ENCODE results near the gene COX8A.
A peak's percentile ranks its signal among the peaks of the same experiment; 100 is the strongest.

COX8A gene

DNA sequence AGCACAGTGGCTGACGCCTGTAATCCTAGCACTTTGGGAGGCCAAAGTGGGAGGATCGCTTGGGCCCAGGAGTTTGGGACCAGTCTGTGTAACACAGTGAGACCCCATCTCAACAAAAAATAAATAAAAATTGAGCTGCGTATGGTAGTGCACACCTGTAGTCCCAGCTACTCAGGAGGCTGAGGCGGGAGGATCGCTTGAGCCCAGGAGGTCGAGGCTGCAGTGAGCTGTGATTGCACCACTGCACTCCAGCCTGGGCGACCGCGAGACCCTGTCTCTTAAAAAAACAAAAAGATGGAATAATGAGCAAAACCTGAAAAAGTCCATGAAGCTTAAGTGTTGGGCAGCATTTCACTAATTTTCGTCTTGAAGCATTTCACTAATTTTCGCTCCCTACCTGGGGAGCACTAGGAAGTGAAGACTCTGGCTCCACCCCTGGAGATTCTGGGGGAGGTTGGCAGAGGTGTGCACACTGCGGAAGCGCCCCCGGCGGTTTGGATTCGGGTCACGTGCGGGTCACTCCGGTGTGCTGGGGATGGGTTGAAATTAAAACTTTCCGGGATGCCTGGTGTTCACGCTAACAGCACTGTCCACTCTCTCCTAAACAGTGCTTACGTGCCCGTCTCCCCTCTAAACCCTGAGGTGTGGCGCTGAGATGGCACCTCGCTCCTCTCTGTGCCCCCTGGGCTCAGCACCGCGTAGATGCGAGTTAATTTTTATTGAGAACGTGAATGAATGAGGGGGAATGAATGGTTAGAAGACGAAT is 36.5 kb upstream of the COX8A start:
- Histone ChIP-seq H3K9me3 (no peaks in the 10 kb centered on the region), H3K27me3 (no peaks in the 10 kb centered on the region), H3K4me3 (peak overlapping the region; percentile 67 to 69), H3K27ac (peak overlapping the region; percentile 67 to 71), H3K4me1 (peaks cover 0 to 35% (median 14%) of the 10 kb centered on the region in 4 donors), H3K36me3 (no peaks in the 10 kb centered on the region)
- intact Hi-C loops (cut with DNase I; ENCODE audit: low total_unique reads), result no loop called here
- TF ChIP-seq, protein P1, sequence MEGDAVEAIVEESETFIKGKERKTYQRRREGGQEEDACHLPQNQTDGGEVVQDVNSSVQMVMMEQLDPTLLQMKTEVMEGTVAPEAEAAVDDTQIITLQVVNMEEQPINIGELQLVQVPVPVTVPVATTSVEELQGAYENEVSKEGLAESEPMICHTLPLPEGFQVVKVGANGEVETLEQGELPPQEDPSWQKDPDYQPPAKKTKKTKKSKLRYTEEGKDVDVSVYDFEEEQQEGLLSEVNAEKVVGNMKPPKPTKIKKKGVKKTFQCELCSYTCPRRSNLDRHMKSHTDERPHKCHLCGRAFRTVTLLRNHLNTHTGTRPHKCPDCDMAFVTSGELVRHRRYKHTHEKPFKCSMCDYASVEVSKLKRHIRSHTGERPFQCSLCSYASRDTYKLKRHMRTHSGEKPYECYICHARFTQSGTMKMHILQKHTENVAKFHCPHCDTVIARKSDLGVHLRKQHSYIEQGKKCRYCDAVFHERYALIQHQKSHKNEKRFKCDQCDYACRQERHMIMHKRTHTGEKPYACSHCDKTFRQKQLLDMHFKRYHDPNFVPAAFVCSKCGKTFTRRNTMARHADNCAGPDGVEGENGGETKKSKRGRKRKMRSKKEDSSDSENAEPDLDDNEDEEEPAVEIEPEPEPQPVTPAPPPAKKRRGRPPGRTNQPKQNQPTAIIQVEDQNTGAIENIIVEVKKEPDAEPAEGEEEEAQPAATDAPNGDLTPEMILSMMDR (IDR thresholded peaks at IDR 0.05), result no peak
- no peak for DNase-seq

DNA sequence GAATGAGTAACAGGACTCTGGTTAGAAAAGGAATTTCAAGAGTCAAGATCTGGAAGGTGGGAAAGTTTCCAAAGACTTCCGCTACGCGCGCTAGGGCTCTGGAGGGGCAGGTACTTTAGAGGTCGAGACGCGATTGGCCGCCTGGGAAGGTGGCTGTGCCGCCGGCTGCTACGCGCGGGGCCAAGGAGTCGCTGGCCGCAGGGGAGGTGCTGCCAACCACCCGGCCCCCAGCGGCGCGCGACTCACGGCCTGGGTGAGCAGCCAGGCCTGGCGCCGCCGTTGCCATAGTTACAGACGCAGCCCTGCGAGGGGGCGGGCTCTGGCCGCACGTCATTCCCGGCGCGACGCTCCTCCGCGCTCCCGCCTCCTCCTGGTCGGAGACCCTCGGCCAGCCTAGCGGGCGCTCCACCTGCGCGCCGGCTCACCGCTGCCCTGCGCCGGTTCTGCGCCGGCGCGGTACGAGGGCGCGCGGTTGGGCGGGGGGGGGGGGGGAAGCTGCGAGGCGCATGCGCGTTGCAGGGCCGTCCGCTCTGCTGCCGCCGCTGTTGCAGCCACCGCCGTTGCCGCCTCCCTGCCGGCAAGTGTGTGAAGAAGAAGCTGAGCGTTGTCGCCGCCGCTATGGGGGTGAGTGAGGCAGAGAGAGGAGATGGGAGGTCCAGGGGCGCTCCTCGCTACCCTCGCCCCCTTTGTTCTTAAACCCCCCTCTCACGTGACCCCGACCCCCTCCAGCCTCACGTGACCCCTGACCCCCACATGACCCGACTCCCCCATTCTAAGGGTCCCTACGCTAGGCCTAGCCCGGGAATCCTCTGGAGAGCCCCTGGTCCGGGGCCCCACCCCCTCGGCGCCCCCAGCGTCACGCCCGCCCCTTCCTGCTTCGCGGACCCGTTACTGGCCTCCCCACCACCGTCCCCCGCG is 35.7 kb upstream of the COX8A start, which contains the start of gene NAA40:
TSS of gene NAA40 (plus strand) at position 524 of the 918 bp plus-strand sequence. CDS start at position 619, 95 bp downstream.
- Histone ChIP-seq H3K36me3 (no peaks in the 10 kb centered on the region), H3K27ac (peak within 1 kb of the TSS; percentile 67 to 71), H3K27me3 (no peaks in the 10 kb centered on the region), H3K9me3 (no peaks in the 10 kb centered on the region), H3K4me3 (peak within 1 kb of the TSS; percentile 67 to 69), H3K4me1 (peaks cover 0 to 30% (median 12%) of the 10 kb centered on the region in 4 donors)
- TF ChIP-seq, protein P1 (IDR thresholded peaks at IDR 0.05), result peak in 1 of 2 experiments; percentile 27
- peak; percentile 84 to 92 for DNase-seq
- intact Hi-C loops (cut with DNase I; ENCODE audit: low total_unique reads), result no loop called here

DNA sequence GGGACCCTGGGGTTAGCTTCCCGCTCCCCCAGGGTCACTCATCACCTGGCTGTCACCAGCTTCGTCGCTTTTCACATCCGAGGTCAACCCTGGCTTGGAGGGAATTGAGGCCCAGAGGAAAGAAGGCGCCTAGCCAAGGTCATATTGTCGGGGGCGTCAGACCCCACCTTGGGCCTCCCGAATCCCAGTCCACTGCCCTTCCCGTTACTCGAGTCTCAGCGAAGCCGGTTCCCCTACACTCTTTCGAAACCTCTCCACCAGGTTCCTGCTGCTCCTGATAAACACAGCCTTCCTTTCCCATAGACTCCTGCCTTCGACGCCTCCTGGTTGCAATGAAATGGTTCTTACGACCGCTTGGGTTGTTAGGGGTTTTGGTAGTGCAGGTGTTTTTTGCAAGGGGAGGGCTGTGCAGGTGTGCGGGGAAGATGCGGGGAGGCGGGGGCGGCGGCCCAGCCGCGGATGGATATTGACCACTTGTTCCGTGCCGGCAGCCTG is 35.0 kb upstream of the COX8A start:
- TF ChIP-seq, protein P1 (IDR thresholded peaks at IDR 0.05), result no peak
- peaks cover 0 to 25% (median 13%) of the 10 kb centered on the region in 4 donors for H3K4me1 ChIP-seq
- DNase-seq, result no peak
- no peaks in the 10 kb centered on the region for H3K27me3 ChIP-seq
- H3K9me3 ChIP-seq, result no peaks in the 10 kb centered on the region
- no peaks in the 10 kb centered on the region for H3K36me3 ChIP-seq
- intact Hi-C loops (cut with DNase I; ENCODE audit: low total_unique reads), result no loop called here
- peak overlapping the region; percentile 67 to 71 for H3K27ac ChIP-seq
- H3K4me3 ChIP-seq, result peak overlapping the region; percentile 67 to 69

DNA sequence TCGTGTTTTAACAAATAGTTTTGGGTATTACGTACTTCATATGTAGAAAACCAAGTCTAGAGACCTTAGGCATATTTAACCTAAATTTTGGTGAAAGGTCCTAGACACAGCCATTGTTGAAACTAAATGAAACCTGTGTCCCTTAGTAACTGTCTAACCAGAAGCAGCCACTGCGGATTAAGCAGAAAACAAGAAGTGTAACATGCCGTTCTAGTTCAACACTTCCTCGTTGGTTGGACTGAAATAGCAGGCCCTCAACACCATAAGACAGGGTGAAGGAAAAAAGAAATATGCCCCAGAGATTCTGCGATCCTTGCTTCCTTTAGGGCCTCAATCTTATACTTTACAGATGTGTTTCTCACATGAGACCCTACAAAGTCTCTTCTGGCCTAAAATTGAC is 33.6 kb upstream of the COX8A start:
- Histone ChIP-seq H3K4me3 (no peak overlapping the region), H3K4me1 (peaks cover 0 to 37% (median 22%) of the 10 kb centered on the region in 4 donors), H3K27me3 (no peaks in the 10 kb centered on the region), H3K36me3 (no peaks in the 10 kb centered on the region), H3K9me3 (no peaks in the 10 kb centered on the region), H3K27ac (no peak overlapping the region)
- intact Hi-C loops (cut with DNase I; ENCODE audit: low total_unique reads), result no loop called here
- TF ChIP-seq, protein P1 (IDR thresholded peaks at IDR 0.05), result no peak
- no peak for DNase-seq

DNA sequence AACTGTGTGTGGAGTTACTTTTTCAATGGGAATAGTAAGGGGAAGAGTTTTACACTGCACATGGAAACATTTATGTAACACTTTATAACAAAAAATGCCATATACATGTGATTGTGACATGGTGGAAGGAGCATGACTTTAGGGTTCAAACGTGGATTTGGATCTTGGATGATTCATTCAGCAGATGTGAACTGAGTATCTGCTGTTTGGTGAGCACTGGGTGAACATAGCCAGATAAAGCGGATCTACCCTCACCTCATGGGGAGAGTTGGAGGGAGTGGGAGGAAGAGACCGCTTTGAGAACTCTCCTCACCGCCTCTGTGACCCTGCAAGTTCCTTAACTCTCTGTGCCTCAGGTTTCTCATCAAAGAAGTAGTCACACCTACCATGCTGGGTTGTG is 32.5 kb upstream of the COX8A start:
- Histone ChIP-seq H3K4me1 (peaks cover 0 to 40% (median 24%) of the 10 kb centered on the region in 4 donors), H3K36me3 (peaks cover 0 to 8% (median 0%) of the 10 kb centered on the region in 3 donors), H3K27me3 (no peaks in the 10 kb centered on the region), H3K9me3 (no peaks in the 10 kb centered on the region), H3K4me3 (no peak overlapping the region), H3K27ac (no peak overlapping the region)
- TF ChIP-seq, protein P1 (IDR thresholded peaks at IDR 0.05), result no peak
- no peak for DNase-seq
- intact Hi-C loops (cut with DNase I; ENCODE audit: low total_unique reads), result no loop called here

Data from tibial artery (tissue), 4 donors.